HL-60 (cell line): ENCODE measurements around the gene CKAP4.

Experiments
- DNase-seq, 2 experiments: peaks; one replicate each; pipeline ENCODE4 v3.0.0-alpha.2; 2010 to 2020; ENCODE audit warnings: low read depth in 1 of 2, low spot score in 1 of 2
- H3K27ac ChIP-seq: fragments of 250-450 bp; sonication (Bioruptor Pico); replicated peaks from 2 replicates; pipeline ENCODE4 v1.5.1; 2020; ENCODE audit warnings: mild to moderate bottlenecking, moderate library complexity
- H3K27me3 ChIP-seq: fragments of 250-450 bp; sonication (Bioruptor Pico); 2 replicates; pipeline ENCODE4 v1.5.1; 2021; ENCODE audit warnings: mild to moderate bottlenecking, moderate library complexity; ENCODE audit not compliant: insufficient read depth, poor library complexity, severe bottlenecking
- H3K4me3 ChIP-seq: replicated peaks from 2 replicates; pipeline ENCODE4 v1.5.1; 2011; ENCODE audit warnings: mild to moderate bottlenecking, control low read depth, low read length; ENCODE audit not compliant: insufficient read depth
- GABPA ChIP-seq: IDR thresholded peaks from 2 replicates; pipeline ENCODE4 v1.6.1; 2012; ENCODE audit warnings: low read depth
- POLR2AphosphoS5 ChIP-seq: IDR thresholded peaks from 2 replicates; pipeline ENCODE4 v1.6.1; 2012; ENCODE audit warnings: low read depth
- SPI1 ChIP-seq: IDR thresholded peaks from 2 replicates; pipeline ENCODE4 v1.6.1; 2012; ENCODE audit warnings: low read depth, mild to moderate bottlenecking, borderline replicate concordance
- TF ChIP-seq, protein P1 (sequence below): IDR thresholded peaks from one replicate; pipeline ENCODE4 v1.5.1; 2011; ENCODE audit warnings: low read length, control low read depth, inconsistent platforms; ENCODE audit not compliant: insufficient read depth
- TF ChIP-seq, protein P2 (sequence below): IDR thresholded peaks from 2 replicates; pipeline ENCODE4 v1.6.1; 2012; ENCODE audit warnings: low read depth; ENCODE audit not compliant: insufficient replicate concordance

Gene CKAP4

DNA sequence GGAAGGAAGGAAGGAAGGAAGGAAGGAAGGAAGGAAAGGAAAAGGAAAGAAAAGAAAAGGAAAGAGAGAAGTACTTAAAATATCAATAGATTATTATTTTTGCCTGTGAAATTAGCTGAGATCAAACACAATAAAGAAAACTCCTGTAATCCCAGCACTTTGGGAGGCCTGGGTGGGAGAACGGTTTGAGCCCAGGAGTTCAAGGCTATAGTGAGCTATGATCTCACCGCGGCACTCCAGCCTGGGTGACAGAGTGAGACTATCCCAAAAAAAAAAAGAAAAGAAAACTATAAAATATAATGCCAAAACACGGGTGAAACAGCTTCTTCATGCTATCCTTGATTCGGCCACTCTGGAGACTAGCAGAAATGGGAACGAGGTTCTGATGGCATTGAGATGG is 26.2 kb upstream of the CKAP4 start:
- Histone ChIP-seq H3K4me3 (no peak overlapping the region), H3K27ac (no peak overlapping the region), H3K27me3 (peaks cover 5% of the 10 kb centered on the region)
- no peak for DNase-seq
- TF ChIP-seq, protein P1, sequence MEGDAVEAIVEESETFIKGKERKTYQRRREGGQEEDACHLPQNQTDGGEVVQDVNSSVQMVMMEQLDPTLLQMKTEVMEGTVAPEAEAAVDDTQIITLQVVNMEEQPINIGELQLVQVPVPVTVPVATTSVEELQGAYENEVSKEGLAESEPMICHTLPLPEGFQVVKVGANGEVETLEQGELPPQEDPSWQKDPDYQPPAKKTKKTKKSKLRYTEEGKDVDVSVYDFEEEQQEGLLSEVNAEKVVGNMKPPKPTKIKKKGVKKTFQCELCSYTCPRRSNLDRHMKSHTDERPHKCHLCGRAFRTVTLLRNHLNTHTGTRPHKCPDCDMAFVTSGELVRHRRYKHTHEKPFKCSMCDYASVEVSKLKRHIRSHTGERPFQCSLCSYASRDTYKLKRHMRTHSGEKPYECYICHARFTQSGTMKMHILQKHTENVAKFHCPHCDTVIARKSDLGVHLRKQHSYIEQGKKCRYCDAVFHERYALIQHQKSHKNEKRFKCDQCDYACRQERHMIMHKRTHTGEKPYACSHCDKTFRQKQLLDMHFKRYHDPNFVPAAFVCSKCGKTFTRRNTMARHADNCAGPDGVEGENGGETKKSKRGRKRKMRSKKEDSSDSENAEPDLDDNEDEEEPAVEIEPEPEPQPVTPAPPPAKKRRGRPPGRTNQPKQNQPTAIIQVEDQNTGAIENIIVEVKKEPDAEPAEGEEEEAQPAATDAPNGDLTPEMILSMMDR = no peak
- TF ChIP-seq, protein P2, sequence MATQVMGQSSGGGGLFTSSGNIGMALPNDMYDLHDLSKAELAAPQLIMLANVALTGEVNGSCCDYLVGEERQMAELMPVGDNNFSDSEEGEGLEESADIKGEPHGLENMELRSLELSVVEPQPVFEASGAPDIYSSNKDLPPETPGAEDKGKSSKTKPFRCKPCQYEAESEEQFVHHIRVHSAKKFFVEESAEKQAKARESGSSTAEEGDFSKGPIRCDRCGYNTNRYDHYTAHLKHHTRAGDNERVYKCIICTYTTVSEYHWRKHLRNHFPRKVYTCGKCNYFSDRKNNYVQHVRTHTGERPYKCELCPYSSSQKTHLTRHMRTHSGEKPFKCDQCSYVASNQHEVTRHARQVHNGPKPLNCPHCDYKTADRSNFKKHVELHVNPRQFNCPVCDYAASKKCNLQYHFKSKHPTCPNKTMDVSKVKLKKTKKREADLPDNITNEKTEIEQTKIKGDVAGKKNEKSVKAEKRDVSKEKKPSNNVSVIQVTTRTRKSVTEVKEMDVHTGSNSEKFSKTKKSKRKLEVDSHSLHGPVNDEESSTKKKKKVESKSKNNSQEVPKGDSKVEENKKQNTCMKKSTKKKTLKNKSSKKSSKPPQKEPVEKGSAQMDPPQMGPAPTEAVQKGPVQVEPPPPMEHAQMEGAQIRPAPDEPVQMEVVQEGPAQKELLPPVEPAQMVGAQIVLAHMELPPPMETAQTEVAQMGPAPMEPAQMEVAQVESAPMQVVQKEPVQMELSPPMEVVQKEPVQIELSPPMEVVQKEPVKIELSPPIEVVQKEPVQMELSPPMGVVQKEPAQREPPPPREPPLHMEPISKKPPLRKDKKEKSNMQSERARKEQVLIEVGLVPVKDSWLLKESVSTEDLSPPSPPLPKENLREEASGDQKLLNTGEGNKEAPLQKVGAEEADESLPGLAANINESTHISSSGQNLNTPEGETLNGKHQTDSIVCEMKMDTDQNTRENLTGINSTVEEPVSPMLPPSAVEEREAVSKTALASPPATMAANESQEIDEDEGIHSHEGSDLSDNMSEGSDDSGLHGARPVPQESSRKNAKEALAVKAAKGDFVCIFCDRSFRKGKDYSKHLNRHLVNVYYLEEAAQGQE = no peak
- TF ChIP-seq POLR2AphosphoS5 (no peak), GABPA (no peak), SPI1 (no peak)

DNA sequence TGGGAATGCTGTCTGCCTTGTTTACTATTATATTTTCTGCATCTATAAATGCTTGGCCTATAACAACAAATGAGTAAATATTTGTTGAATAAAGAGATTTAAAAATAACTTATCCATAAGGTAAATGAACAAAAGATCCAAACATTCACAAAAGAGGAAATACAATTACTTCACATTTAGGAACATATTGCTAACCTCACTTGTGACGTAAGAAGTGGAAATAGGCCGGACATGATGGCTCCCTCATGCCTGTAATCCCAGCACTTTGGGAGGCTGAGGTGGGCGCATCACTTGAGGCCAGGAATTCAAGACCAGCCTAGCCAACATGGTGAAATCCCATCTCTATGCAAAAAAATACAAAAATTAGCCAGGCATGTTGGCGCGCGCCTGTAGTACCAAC is 25.7 kb upstream of the CKAP4 start:
- Histone ChIP-seq H3K27ac (no peak overlapping the region), H3K27me3 (peaks cover 5% of the 10 kb centered on the region), H3K4me3 (no peak overlapping the region)
- DNase-seq = peak in 1 of 2 experiments; percentile 13
- TF ChIP-seq, protein P2 = no peak

DNA sequence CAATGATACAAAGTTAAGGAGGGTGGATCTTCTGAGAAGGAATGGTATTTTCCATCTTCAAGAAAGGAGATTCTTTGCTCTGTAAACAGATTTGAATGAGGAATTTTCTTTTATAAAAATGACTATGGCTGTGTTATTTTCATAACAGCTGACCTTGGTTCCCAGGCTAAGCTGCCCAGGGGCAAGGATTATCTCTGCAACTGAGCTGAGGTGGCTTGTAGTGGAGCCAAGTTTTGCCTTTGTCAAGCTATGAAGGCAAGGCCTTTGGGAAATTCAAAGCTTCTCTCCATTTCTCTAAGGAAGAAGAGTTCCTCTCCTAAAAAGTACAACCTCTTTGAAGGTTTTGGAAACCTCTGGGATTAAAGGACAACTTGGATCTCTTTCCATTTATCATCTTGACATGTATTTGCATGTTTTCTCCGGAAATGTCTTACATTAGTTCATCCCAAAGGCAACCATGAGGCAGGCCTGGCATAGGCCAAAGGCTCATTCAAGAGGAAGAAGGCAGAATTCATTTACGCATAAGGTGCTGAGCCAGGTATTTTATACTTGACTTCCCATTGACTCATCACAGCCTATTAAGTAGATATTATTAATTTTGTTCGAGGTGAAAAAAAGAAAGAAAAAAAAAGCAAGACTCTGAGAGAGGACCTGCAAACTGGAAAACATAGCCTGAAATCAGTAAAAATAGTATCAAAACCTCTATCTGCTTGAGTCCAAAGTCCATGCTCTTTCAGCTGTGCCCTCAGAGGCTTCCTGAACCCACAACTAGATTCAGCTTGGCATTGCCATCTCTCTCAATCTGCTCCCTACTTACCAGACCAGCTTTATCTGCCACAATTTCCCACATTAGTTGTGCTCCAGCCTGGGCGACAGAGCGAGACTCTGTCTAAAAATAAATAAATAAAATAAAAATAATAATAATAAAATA is 24.0 kb upstream of the CKAP4 start:
- no peak for DNase-seq
- Histone ChIP-seq H3K27ac (no peak overlapping the region), H3K4me3 (no peak overlapping the region), H3K27me3 (peaks cover 4% of the 10 kb centered on the region)
- TF ChIP-seq, protein P1 = no peak
- TF ChIP-seq, protein P2 = no peak
- TF ChIP-seq GABPA (no peak), POLR2AphosphoS5 (no peak), SPI1 (no peak)
